ENCODE data around the gene DENND1A.

The DENND1A gene

GRCh38 chr9:123518338-123518737 is 411.6 kb downstream of the DENND1A start:
- H3K27ac ChIP-seq = no peak overlapping the region
- no peak for DNase-seq (ENCODE audit: low spot score)
- H3K4me3 ChIP-seq = no peak overlapping the region
- no peak for TF ChIP-seq CTCF (IDR thresholded peaks at IDR 0.05)

- DNase-seq (ENCODE audit: low spot score) = no peak
- TF ChIP-seq CTCF (IDR thresholded peaks at IDR 0.05) = no peak
- no peak overlapping the region for H3K27ac ChIP-seq
- no peak overlapping the region for H3K4me3 ChIP-seq
These were observed 412.4 kb downstream of the DENND1A start for GRCh38 chr9:123517512-123517911.

GRCh38 chr9:123514766-123515165 is 415.2 kb downstream of the DENND1A start:
- no peak for TF ChIP-seq CTCF (IDR thresholded peaks at IDR 0.05)

GRCh38 chr9:123513554-123513953 is 416.4 kb downstream of the DENND1A start:
- DNase-seq (ENCODE audit: low spot score) = no peak
- H3K27ac ChIP-seq = no peak overlapping the region
- no peak overlapping the region for H3K4me3 ChIP-seq
- no peak for TF ChIP-seq CTCF (IDR thresholded peaks at IDR 0.05)

More at GRCh38 chr9:123514766-123515165, 415.2 kb downstream of the DENND1A start:
- DNase-seq (ENCODE audit: low spot score) = no peak
- Histone ChIP-seq H3K27ac (no peak overlapping the region), H3K4me3 (no peak overlapping the region)

- Histone ChIP-seq H3K27ac (no peak overlapping the region), H3K4me3 (no peak overlapping the region)
- no peak for DNase-seq (ENCODE audit: low spot score)
- no peak for TF ChIP-seq CTCF (IDR thresholded peaks at IDR 0.05)
These were observed 418.3 kb downstream of the DENND1A start for GRCh38 chr9:123511326-123512277.

- no peak for TF ChIP-seq CTCF (IDR thresholded peaks at IDR 0.05)
- Histone ChIP-seq H3K27ac (no peak overlapping the region), H3K4me3 (no peak overlapping the region)
- no peak for DNase-seq (ENCODE audit: low spot score)
These were observed 420.3 kb downstream of the DENND1A start for GRCh38 chr9:123509646-123510045.

- DNase-seq (ENCODE audit: low spot score) = no peak
- no peak for TF ChIP-seq CTCF (IDR thresholded peaks at IDR 0.05)
- Histone ChIP-seq H3K4me3 (peak overlapping the region; percentile 46), H3K27ac (no peak overlapping the region)
These were observed 421.9 kb downstream of the DENND1A start for GRCh38 chr9:123508048-123508447.

Measured in coronary artery (tissue), 2 donors.